H1 (cell line): ENCODE data around the gene SURF4. TPM values are rescaled to one million over a fixed set of nuclear protein-coding genes. Genes with fewer than 3 reads are reported as not detected.

Experiments
- BCL11A ChIP-seq, 2 experiments: IDR thresholded peaks; one replicate each; pipeline ENCODE4 v1.6.1; 2011; ENCODE audit warnings: low read depth in 2 of 2, low read length in 2 of 2, mild to moderate bottlenecking in 2 of 2
- polyA plus RNA-seq, 7 experiments: library from polyadenylated mRNA; depleted of rRNA in 3 of 7; stranded (reverse) in 5 of 7; unstranded in 2 of 7; fragments of >200 nt in 5 of 7; fragments of 200-250 nt in 2 of 7; gene quantifications; 1 replicate in 5 of 7; 2 replicates in 1 of 7; 4 replicates in 1 of 7; pipeline versions ENCODE4 v1.2.1 to v1.2.3, GENCODE V29; 2011 to 2013; ENCODE audit warnings: missing spikeins in 2 of 7, mixed read lengths in 2 of 7
- total RNA-seq: library from RNA; stranded (reverse); fragmentation: NEBNext Ultra II Directional; extraction: Animal tissue kit (Norgen Biotek cat#: 25700); gene quantifications from 2 replicates; pipeline ENCODE4 v1.2.1, GENCODE V29; 2021

SURF4 gene
- total and polyA plus RNA-seq, 2 of the 8 experiments (the other 6 are each of a cell fraction or from before 2014, with no cell fraction given), result 176 to 182 TPM

- no peak for TF ChIP-seq BCL11A (IDR thresholded peaks at IDR 0.05; ENCODE audit: low read depth in 2 of 2, low read length in 2 of 2)
- TF ChIP-seq, all 59 proteins: peak for 0
These were observed 8.1 kb downstream of the SURF4 start (continued) for GRCh38 chr9:133367778-133368177.
